ENCODE measurements around the gene PRIMPOL.

- TF ChIP-seq CTCF (conservative IDR thresholded peaks at IDR 0.05; ENCODE audit: low read depth, low read length) = no peak
- no peak for TF ChIP-seq POLR2A (IDR thresholded peaks at IDR 0.05; ENCODE audit: low read depth, low read length)
- no peak for TF ChIP-seq FOS (IDR thresholded peaks at IDR 0.05; ENCODE audit: low read depth, low read length)
- TF ChIP-seq MXI1 (IDR thresholded peaks at IDR 0.05; ENCODE audit: borderline replicate concordance, low read depth, low read length) = no peak
- no peak for TF ChIP-seq RAD21 (IDR thresholded peaks at IDR 0.05; ENCODE audit: low read length)
- no peak for TF ChIP-seq RFX5 (IDR thresholded peaks at IDR 0.05; ENCODE audit: low read depth, low read length)
- TF ChIP-seq SMC3 (IDR thresholded peaks at IDR 0.05; ENCODE audit: low read depth, low read length) = no peak
- no peak for TF ChIP-seq USF2 (IDR thresholded peaks at IDR 0.05; ENCODE audit: low read depth, low read length)
- TF ChIP-seq CEBPB (IDR thresholded peaks at IDR 0.05; ENCODE audit: low read depth, low read length) = no peak
- TF ChIP-seq NFE2L2 (IDR thresholded peaks at IDR 0.05; ENCODE audit: low read depth, low read length) = no peak
- TF ChIP-seq BHLHE40 (IDR thresholded peaks at IDR 0.05; ENCODE audit: low read depth, low read length) = no peak
- TF ChIP-seq RCOR1 (IDR thresholded peaks at IDR 0.05; ENCODE audit: insufficient replicate concordance, low read length) = no peak
- no peak for TF ChIP-seq MAZ (IDR thresholded peaks at IDR 0.05; ENCODE audit: borderline replicate concordance, low read depth, low read length)
- TF ChIP-seq ELK1 (IDR thresholded peaks at IDR 0.05; ENCODE audit: borderline replicate concordance, low read depth, low read length) = no peak
Measured at GRCh38 chr4:184666670-184667069, 17.1 kb downstream of the PRIMPOL start.

Measured in IMR-90 (cell line).